PC-9 (cell line): Measurements from ENCODE around the gene APOA4. TPM values are rescaled to one million over a fixed set of nuclear protein-coding genes. Genes with fewer than 3 reads are reported as not detected.

Experiments used
- BruUV-seq: library from RNA; stranded (reverse); fragments of 400-500 nt; replicated peaks from 2 replicates; lab custom pipeline; 2021; lab: Mats Ljungman, UMichigan
- CTCF ChIA-PET: fragments of 300-600 bp; sonication (Branson Sonifier 250); formaldehyde crosslinking; loops from one replicate; lab custom pipeline; 2022; ENCODE audit warnings: antibody characterized with exemption; lab: Charles Lee
- POLR2A ChIA-PET: fragments of 300-600 bp; sonication (Branson Sonifier 250); formaldehyde crosslinking; loops from one replicate; lab custom pipeline; 2022; ENCODE audit warnings: antibody characterized with exemption; ENCODE audit not compliant: unreplicated experiment; lab: Charles Lee
- DNase-seq, 2 experiments: peaks; one replicate each; pipeline versions ENCODE4 v3.0.0 to v3.0.0-alpha.2; 2015 to 2022; ENCODE audit warnings: mixed read lengths in 1 of 2
- H2AFZ ChIP-seq: fragments of 200-600 bp; sonication (generic); 2 replicates; pipeline ENCODE4 v1.8.1; 2017; ENCODE audit warnings: antibody characterized with exemption
- H3F3A ChIP-seq: fragments of 200-600 bp; sonication (generic); 2 replicates; pipeline ENCODE4 v1.8.1; 2017; ENCODE audit warnings: antibody characterized with exemption, mild to moderate bottlenecking, low read depth; ENCODE audit not compliant: insufficient read depth
- H3K27ac ChIP-seq: fragments of 200-600 bp; sonication (generic); 2 replicates; pipeline ENCODE4 v1.6.1; 2016; ENCODE audit warnings: mixed run types
- H3K27me3 ChIP-seq: fragments of 200-600 bp; sonication (generic); 2 replicates; pipeline ENCODE4 v1.6.1; 2016; ENCODE audit warnings: low read depth, mixed run types; ENCODE audit not compliant: insufficient read depth
- H3K36me3 ChIP-seq: fragments of 200-600 bp; sonication (generic); 2 replicates; pipeline ENCODE4 v1.6.1; 2016; ENCODE audit warnings: low read depth, mixed run types
- H3K4me1 ChIP-seq: fragments of 200-600 bp; sonication (generic); replicated peaks from 2 replicates; pipeline ENCODE4 v1.6.1; 2016; ENCODE audit warnings: mixed run types; ENCODE audit not compliant: insufficient read depth
- H3K4me2 ChIP-seq: fragments of 200-600 bp; sonication (generic); 2 replicates; pipeline ENCODE4 v1.6.1; 2017; ENCODE audit warnings: mixed run types
- H3K4me3 ChIP-seq: fragments of 200-600 bp; sonication (generic); 2 replicates; pipeline ENCODE4 v1.6.1; 2016; ENCODE audit warnings: mixed run types
- H3K79me2 ChIP-seq: fragments of 200-600 bp; sonication (generic); 2 replicates; pipeline ENCODE4 v1.6.1; 2017; ENCODE audit warnings: low read depth, mixed run types
- H3K9me2 ChIP-seq: fragments of 200-600 bp; sonication (generic); 2 replicates; pipeline ENCODE4 v1.8.1; 2017; ENCODE audit warnings: mild to moderate bottlenecking; ENCODE audit not compliant: insufficient read depth
- H3K9me3 ChIP-seq: fragments of 200-600 bp; sonication (generic); 2 replicates; pipeline ENCODE4 v1.8.1; 2016; ENCODE audit warnings: low read depth; ENCODE audit not compliant: insufficient read depth
- H4K20me1 ChIP-seq: fragments of 200-600 bp; sonication (generic); 2 replicates; pipeline ENCODE4 v1.8.1; 2017; ENCODE audit not compliant: insufficient read depth
- CTCF ChIP-seq: fragments of 200-600 bp; sonication (generic); conservative IDR thresholded peaks from 2 replicates; pipeline ENCODE4 v1.6.1; 2017; ENCODE audit warnings: mixed run types, antibody characterized with exemption, mild to moderate bottlenecking, moderate library complexity
- EZH2 ChIP-seq: fragments of 200-600 bp; sonication (generic); IDR thresholded peaks from 2 replicates; pipeline ENCODE4 v1.8.0; 2017; ENCODE audit warnings: antibody characterized with exemption, low read depth
- intact Hi-C: fragments of 100-400 bp; cut with micrococcal nuclease; formaldehyde crosslinking; loops from one replicate; pipeline ENCODE4 v1.10.0; 2022; ENCODE audit not compliant: unreplicated experiment
- total RNA-seq: library from RNA; stranded (reverse); gene quantifications from 2 replicates; pipeline ENCODE4 v1.2.3, GENCODE V29; 2021

Gene APOA4
- total RNA-seq, 1 experiment from 2014 or later = not detected

- Histone ChIP-seq H3F3A (peaks cover 23% of the 10 kb centered on the region; the same call in 1 of the 2 replicates), H3K4me1 (peaks cover 18% of the 10 kb centered on the region), H3K27me3 (no peaks in the 10 kb centered on the region), H3K9me3 (no peaks in the 10 kb centered on the region), H3K9me2 (no peaks in the 10 kb centered on the region), H3K36me3 (no peaks in the 10 kb centered on the region), H3K79me2 (no peaks in the 10 kb centered on the region), H2AFZ (no peak overlapping the region), H3K4me3 (no peak overlapping the region), H3K4me2 (no peak overlapping the region), H4K20me1 (no peaks in the 10 kb centered on the region), H3K27ac (no peak overlapping the region)
- intact Hi-C loops = no loop called here
- peak in 1 of 2 experiments; percentile 75 for DNase-seq
- CTCF ChIA-PET = no interaction called here
- TF ChIP-seq CTCF (no peak), EZH2 (no peak)
- POLR2A ChIA-PET = interaction anchor here (0.6 kb wide), 1 partner anchor 326 kb away, joined by 5 read pairs; no protein-coding TSS in a partner anchor
- BruUV-seq = no TSS peak
These were observed 30.5 kb upstream of the APOA4 start for GRCh38 chr11:116853461-116854073.

- ChIA-PET CTCF (no interaction called here), POLR2A (no interaction called here)
- peaks cover 23% of the 10 kb centered on the region; the same call in 1 of the 2 replicates for H3F3A ChIP-seq
- H4K20me1 ChIP-seq = no peaks in the 10 kb centered on the region
- H3K27ac ChIP-seq = no peak overlapping the region
- H3K27me3 ChIP-seq = no peaks in the 10 kb centered on the region
- intact Hi-C loops = no loop called here
- H3K79me2 ChIP-seq = no peaks in the 10 kb centered on the region
- BruUV-seq = no TSS peak
- DNase-seq = peak in 1 of 2 experiments; percentile 62
- no peak overlapping the region for H3K4me3 ChIP-seq
- H3K36me3 ChIP-seq = no peaks in the 10 kb centered on the region
- TF ChIP-seq CTCF = no peak
- TF ChIP-seq EZH2 = no peak
- H3K4me2 ChIP-seq = 0 out of 2 replicates have a peak overlapping the region, but pooled peaks have one; percentile 0
- no peaks in the 10 kb centered on the region for H3K9me2 ChIP-seq
- H3K9me3 ChIP-seq = no peaks in the 10 kb centered on the region
- peaks cover 18% of the 10 kb centered on the region for H3K4me1 ChIP-seq
- H2AFZ ChIP-seq = no peak overlapping the region
These were observed 29.3 kb upstream of the APOA4 start for GRCh38 chr11:116852261-116853031.

- Histone ChIP-seq H3K4me1 (peaks cover 18% of the 10 kb centered on the region), H4K20me1 (no peaks in the 10 kb centered on the region), H3K27me3 (no peaks in the 10 kb centered on the region), H3F3A (peaks cover 23% of the 10 kb centered on the region; the same call in 1 of the 2 replicates), H2AFZ (no peak overlapping the region), H3K9me3 (no peaks in the 10 kb centered on the region), H3K4me3 (no peak overlapping the region), H3K9me2 (no peaks in the 10 kb centered on the region), H3K27ac (no peak overlapping the region), H3K4me2 (no peak overlapping the region), H3K79me2 (no peaks in the 10 kb centered on the region), H3K36me3 (peaks cover 4% of the 10 kb centered on the region; the same call in 1 of the 2 replicates)
- ChIA-PET CTCF (no interaction called here), POLR2A (no interaction called here)
- no TSS peak for BruUV-seq
- TF ChIP-seq CTCF = no peak
- TF ChIP-seq EZH2 = no peak
- intact Hi-C loops = no loop called here
- DNase-seq = no peak
These were observed 28.5 kb upstream of the APOA4 start for GRCh38 chr11:116851626-116852025.
